CD14-positive monocyte (primary cell): Measurements from ENCODE around the gene LRRC4B. TPM values are rescaled to one million over a fixed set of nuclear protein-coding genes. Genes with fewer than 3 reads are reported as not detected.

ENCODE experiments used
- DNase-seq, 3 donors: peaks; one replicate each; pipeline ENCODE4 v3.0.0-alpha.2; 2011 to 2022
- H2AFZ ChIP-seq: 2 replicates; pipeline ENCODE4 v1.6.0; 2012; ENCODE audit warnings: mild to moderate bottlenecking, low read depth, low read length, inconsistent platforms; ENCODE audit not compliant: insufficient read depth, poor library complexity, severe bottlenecking
- H3K27ac ChIP-seq, 2 donors: 1 replicate in 1 of 2; 2 replicates in 1 of 2; pipeline ENCODE4 v1.5.1; 2012 to 2013; ENCODE audit warnings: low read length in 2 of 2, control low read depth in 1 of 2, inconsistent platforms in 1 of 2, low read depth in 1 of 2, mild to moderate bottlenecking in 1 of 2
- H3K27me3 ChIP-seq, 2 donors: one replicate each; pipeline versions ENCODE4 v1.6.0 to v1.6.1; 2011 to 2013; ENCODE audit warnings: low read length in 2 of 2; ENCODE audit not compliant: control insufficient read depth in 2 of 2, insufficient read depth in 2 of 2
- H3K36me3 ChIP-seq, 2 donors: replicated peaks in 1 of 2; 1 replicate in 1 of 2; 2 replicates in 1 of 2; pipeline versions ENCODE4 v1.5.1 to v1.6.1; 2012 to 2013; ENCODE audit warnings: low read length in 2 of 2, control low read depth in 1 of 2, inconsistent platforms in 1 of 2, mild to moderate bottlenecking in 1 of 2; ENCODE audit not compliant: insufficient read depth in 2 of 2, control insufficient read depth in 1 of 2
- H3K4me1 ChIP-seq, 2 donors: 1 replicate in 1 of 2; 2 replicates in 1 of 2; pipeline versions ENCODE4 v1.5.1 to v1.6.1; 2012 to 2013; ENCODE audit warnings: low read length in 2 of 2, control low read depth in 1 of 2, inconsistent platforms in 1 of 2, mild to moderate bottlenecking in 1 of 2, moderate library complexity in 1 of 2; ENCODE audit not compliant: insufficient read depth in 2 of 2, control insufficient read depth in 1 of 2
- H3K4me2 ChIP-seq: replicated peaks from 2 replicates; pipeline ENCODE3; 2012; ENCODE audit warnings: low read length, moderate library complexity, mild to moderate bottlenecking; ENCODE audit not compliant: poor library complexity, severe bottlenecking; ENCODE audit errors: extremely low read depth
- H3K4me3 ChIP-seq, 3 experiments: fragments of 200-600 bp in 1 of 3; sonication (generic) in 1 of 3; replicated peaks in 1 of 3; 1 replicate in 2 of 3; 2 replicates in 1 of 3; pipeline ENCODE4 v1.5.1; 2011 to 2013; ENCODE audit warnings: low read length in 3 of 3, mild to moderate bottlenecking in 3 of 3, control low read depth in 2 of 3, low read depth in 2 of 3, inconsistent platforms in 1 of 3, moderate library complexity in 1 of 3
- H3K79me2 ChIP-seq: 2 replicates; pipeline ENCODE4 v1.6.0; 2012; ENCODE audit warnings: mild to moderate bottlenecking, control low read depth, inconsistent platforms, low read length, moderate library complexity; ENCODE audit not compliant: insufficient read depth
- H3K9ac ChIP-seq: 2 replicates; pipeline ENCODE4 v1.6.0; 2017; ENCODE audit warnings: low read length, mild to moderate bottlenecking; ENCODE audit not compliant: insufficient read depth, poor library complexity, severe bottlenecking
- H3K9me3 ChIP-seq, 2 donors: replicated peaks in 1 of 2; 1 replicate in 1 of 2; 2 replicates in 1 of 2; pipeline versions ENCODE4 v1.5.1 to v1.6.1; 2012 to 2013; ENCODE audit warnings: low read length in 2 of 2, control low read depth in 1 of 2; ENCODE audit not compliant: control insufficient read depth in 1 of 2, insufficient read depth in 1 of 2
- H4K20me1 ChIP-seq: 2 replicates; pipeline ENCODE4 v1.6.0; 2012; ENCODE audit warnings: mild to moderate bottlenecking, low read length, control low read depth, moderate library complexity; ENCODE audit not compliant: insufficient read depth
- H3K27ac Mint-ChIP-seq, 7 donors: one replicate each; pipeline ENCODE4 v1.8.0; 2020; ENCODE audit warnings: mild to moderate bottlenecking in 7 of 7, mixed read lengths in 7 of 7, moderate library complexity in 6 of 7, inconsistent platforms in 2 of 7
- H3K27me3 Mint-ChIP-seq, 3 donors: one replicate each; pipeline ENCODE4 v1.8.0; 2021 to 2022; ENCODE audit warnings: low read depth in 3 of 3, mild to moderate bottlenecking in 3 of 3, mixed read lengths in 3 of 3, moderate library complexity in 3 of 3, inconsistent platforms in 1 of 3
- H3K36me3 Mint-ChIP-seq, 2 donors: one replicate each; pipeline ENCODE4 v1.8.0; 2020; ENCODE audit warnings: mixed read lengths in 2 of 2, inconsistent platforms in 1 of 2, mild to moderate bottlenecking in 1 of 2
- H3K4me1 Mint-ChIP-seq: one replicate; pipeline ENCODE4 v1.8.0; 2020; ENCODE audit warnings: mild to moderate bottlenecking, mixed read lengths
- H3K4me3 Mint-ChIP-seq, 2 donors: one replicate each; pipeline ENCODE4 v1.8.0; 2020; ENCODE audit warnings: mild to moderate bottlenecking in 2 of 2, mixed read lengths in 2 of 2, moderate library complexity in 1 of 2
- H3K9me3 Mint-ChIP-seq, 7 donors: one replicate each; pipeline ENCODE4 v1.8.0; 2020 to 2022; ENCODE audit warnings: mixed read lengths in 7 of 7, mild to moderate bottlenecking in 6 of 7, moderate library complexity in 6 of 7, inconsistent platforms in 2 of 7
- CTCF ChIP-seq: fragments of 200-600 bp; IDR thresholded peaks from one replicate; pipeline ENCODE4 v1.8.0; 2022; ENCODE audit warnings: antibody characterized with exemption, mild to moderate bottlenecking
- WGBS: methylation state at CpG from one replicate; pipeline ENCODE4 v1.1.5; 2013; ENCODE audit warnings: missing lambda C conversion rate; ENCODE audit not compliant: insufficient coverage; 5-methylcytosine and 5-hydroxymethylcytosine counted together
- intact Hi-C, 2 donors: fragments of 100-400 bp; cut with micrococcal nuclease; formaldehyde crosslinking; loops; one replicate each; pipeline versions ENCODE4 v1.15.0 to v1.15.1; 2023
- polyA plus RNA-seq, 3 donors: library from polyadenylated mRNA; depleted of rRNA in 1 of 3; unstranded in 2 of 3; stranded (reverse) in 1 of 3; fragments of 300-500 nt in 2 of 3; fragments of >200 nt in 1 of 3; fragmentation: Illumina TruSeq in 2 of 3; gene quantifications; 1 replicate in 2 of 3; 2 replicates in 1 of 3; pipeline ENCODE4 v1.2.3, GENCODE V29; 2012 to 2021

The LRRC4B gene
- polyA plus RNA-seq, 3 donors, result not detected

- intact Hi-C loops, result loop anchor here in 1 of 2 donors (10.0 kb wide), 1 partner anchor 247 kb away; no protein-coding TSS in a partner anchor
- Histone ChIP-seq H3K27me3 (no peaks in the 10 kb centered on the region), H3K9ac (no peak overlapping the region), H3K4me3 (no peak overlapping the region), H3K36me3 (no peaks in the 10 kb centered on the region), H3K4me1 (no peaks in the 10 kb centered on the region), H3K4me2 (no peak overlapping the region), H3K79me2 (no peaks in the 10 kb centered on the region), H2AFZ (no peak overlapping the region), H3K9me3 (peaks cover 0 to 10% of the 10 kb centered on the region in 2 donors), H4K20me1 (no peaks in the 10 kb centered on the region), H3K27ac (no peak overlapping the region)
- under 1% methylated on average over 12 of the region's 15 CpGs for WGBS
- Mint-ChIP-seq H3K27ac (no peak overlapping the region), H3K36me3 (no peaks in the 10 kb centered on the region), H3K4me1 (no peaks in the 10 kb centered on the region), H3K4me3 (no peak overlapping the region), H3K27me3 (peaks cover 1 to 10% (median 7%) of the 10 kb centered on the region in 3 donors), H3K9me3 (peaks cover 3 to 10% (median 6%) of the 10 kb centered on the region in 7 donors)
- TF ChIP-seq CTCF, result peak; percentile 80
- peak; percentile 42 to 66 (median 44) for DNase-seq
Measured at GRCh38 chr19:50537769-50538230, 30.4 kb downstream of the LRRC4B start.

GRCh38 chr19:50537306-50537685 lies 30.9 kb downstream of the LRRC4B start:
- Histone ChIP-seq H3K4me1 (no peaks in the 10 kb centered on the region), H3K4me2 (no peak overlapping the region), H3K27ac (no peak overlapping the region), H4K20me1 (no peaks in the 10 kb centered on the region), H3K36me3 (no peaks in the 10 kb centered on the region), H3K27me3 (no peaks in the 10 kb centered on the region), H3K9ac (no peak overlapping the region), H3K79me2 (no peaks in the 10 kb centered on the region), H3K9me3 (peaks cover 5 to 15% of the 10 kb centered on the region in 2 donors), H2AFZ (no peak overlapping the region), H3K4me3 (no peak overlapping the region)
- Mint-ChIP-seq H3K27ac (no peak overlapping the region), H3K27me3 (peaks cover 1 to 10% (median 10%) of the 10 kb centered on the region in 3 donors), H3K36me3 (no peaks in the 10 kb centered on the region), H3K9me3 (peaks cover 7 to 14% (median 11%) of the 10 kb centered on the region in 7 donors), H3K4me1 (no peaks in the 10 kb centered on the region), H3K4me3 (no peak overlapping the region)
- intact Hi-C loops, result loop anchor here in 1 of 2 donors (10.0 kb wide), 1 partner anchor 248 kb away; no protein-coding TSS in a partner anchor
- 81% methylated on average over 18 of the region's 18 CpGs for WGBS
- DNase-seq, result no peak
- no peak for TF ChIP-seq CTCF
